Measurements from ENCODE around the gene CFLAR.

The CFLAR gene

GRCh38 chr2:201199847-201200246 is 83.9 kb downstream of the CFLAR start:
- no peak for DNase-seq (ENCODE audit: low spot score)
- no peak for TF ChIP-seq CTCF (IDR thresholded peaks at IDR 0.05; ENCODE audit: borderline replicate concordance, control extremely low read depth, extremely low read depth, insufficient read depth, missing control alignments)
- in situ Hi-C loops (cut with MboI; ENCODE audit: low sequenced_read_pairs, unreplicated experiment): loop anchor here (25.0 kb wide), 1 partner anchor 488 kb away; no protein-coding TSS in a partner anchor

GRCh38 chr2:201200345-201200744 is 84.4 kb downstream of the CFLAR start:
- no peak for DNase-seq (ENCODE audit: low spot score)
- no peak for TF ChIP-seq CTCF (IDR thresholded peaks at IDR 0.05; ENCODE audit: borderline replicate concordance, control extremely low read depth, extremely low read depth, insufficient read depth, missing control alignments)
- in situ Hi-C loops (cut with MboI; ENCODE audit: low sequenced_read_pairs, unreplicated experiment): no loop called here

GRCh38 chr2:201201371-201201770 is 85.4 kb downstream of the CFLAR start:
- no peak for DNase-seq (ENCODE audit: low spot score)
- in situ Hi-C loops (cut with MboI; ENCODE audit: low sequenced_read_pairs, unreplicated experiment): no loop called here
- no peak for TF ChIP-seq CTCF (IDR thresholded peaks at IDR 0.05; ENCODE audit: borderline replicate concordance, control extremely low read depth, extremely low read depth, insufficient read depth, missing control alignments)

- TF ChIP-seq CTCF (IDR thresholded peaks at IDR 0.05; ENCODE audit: borderline replicate concordance, control extremely low read depth, extremely low read depth, insufficient read depth, missing control alignments): no peak
- in situ Hi-C loops (cut with MboI; ENCODE audit: low sequenced_read_pairs, unreplicated experiment): no loop called here
- no peak for DNase-seq (ENCODE audit: low spot score)
These were observed 88.1 kb downstream of the CFLAR start for GRCh38 chr2:201203916-201204654.

- in situ Hi-C loops (cut with MboI; ENCODE audit: low sequenced_read_pairs, unreplicated experiment): no loop called here
- TF ChIP-seq CTCF (IDR thresholded peaks at IDR 0.05; ENCODE audit: borderline replicate concordance, control extremely low read depth, extremely low read depth, insufficient read depth, missing control alignments): no peak
- no peak for DNase-seq (ENCODE audit: low spot score)
These were observed 88.9 kb downstream of the CFLAR start for GRCh38 chr2:201204655-201205514.

- DNase-seq (ENCODE audit: low spot score): no peak
- TF ChIP-seq CTCF (IDR thresholded peaks at IDR 0.05; ENCODE audit: borderline replicate concordance, control extremely low read depth, extremely low read depth, insufficient read depth, missing control alignments): no peak
- in situ Hi-C loops (cut with MboI; ENCODE audit: low sequenced_read_pairs, unreplicated experiment): no loop called here
These were observed 89.5 kb downstream of the CFLAR start for GRCh38 chr2:201205515-201205849.
